ENCODE data around the gene CCRL2. TPM values are rescaled to one million over a fixed set of nuclear protein-coding genes. Genes with fewer than 3 reads are reported as not detected.

Gene CCRL2
- total RNA-seq, 4 donors from 2014 or later: 0.59 to 1.4 (median 0.99) TPM

DNA sequence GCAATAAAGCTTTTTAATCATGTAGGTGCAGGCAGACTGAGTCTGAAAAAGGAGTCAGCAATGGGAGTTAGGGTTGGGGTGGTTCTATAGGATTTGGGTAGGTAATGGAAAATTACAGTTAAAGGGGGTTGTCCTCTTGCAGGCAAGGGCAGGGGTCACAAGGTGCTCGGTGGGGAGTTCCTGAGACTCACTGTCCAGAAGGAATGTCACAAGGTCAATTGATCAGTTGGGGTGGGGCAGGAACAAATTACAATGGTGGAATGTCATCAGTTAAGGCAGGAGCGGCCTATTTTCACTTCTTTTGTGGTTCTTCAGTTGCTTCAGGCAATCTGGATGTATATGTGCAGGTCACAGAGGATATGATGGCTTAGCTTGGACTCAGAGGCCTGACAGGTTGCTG is 14.0 kb upstream of the CCRL2 start:
- Histone ChIP-seq H3K36me3 (no peaks in the 10 kb centered on the region), H3K27me3 (no peaks in the 10 kb centered on the region), H3K4me1 (no peaks in the 10 kb centered on the region), H3K4me3 (no peak overlapping the region), H3K9me3 (no peaks in the 10 kb centered on the region), H3K27ac (no peak overlapping the region)
- TF ChIP-seq EP300 (IDR thresholded peaks at IDR 0.05): no peak
- TF ChIP-seq POLR2A (IDR thresholded peaks at IDR 0.05): no peak
- TF ChIP-seq POLR2AphosphoS5 (IDR thresholded peaks at IDR 0.05): no peak
- TF ChIP-seq, protein P1, sequence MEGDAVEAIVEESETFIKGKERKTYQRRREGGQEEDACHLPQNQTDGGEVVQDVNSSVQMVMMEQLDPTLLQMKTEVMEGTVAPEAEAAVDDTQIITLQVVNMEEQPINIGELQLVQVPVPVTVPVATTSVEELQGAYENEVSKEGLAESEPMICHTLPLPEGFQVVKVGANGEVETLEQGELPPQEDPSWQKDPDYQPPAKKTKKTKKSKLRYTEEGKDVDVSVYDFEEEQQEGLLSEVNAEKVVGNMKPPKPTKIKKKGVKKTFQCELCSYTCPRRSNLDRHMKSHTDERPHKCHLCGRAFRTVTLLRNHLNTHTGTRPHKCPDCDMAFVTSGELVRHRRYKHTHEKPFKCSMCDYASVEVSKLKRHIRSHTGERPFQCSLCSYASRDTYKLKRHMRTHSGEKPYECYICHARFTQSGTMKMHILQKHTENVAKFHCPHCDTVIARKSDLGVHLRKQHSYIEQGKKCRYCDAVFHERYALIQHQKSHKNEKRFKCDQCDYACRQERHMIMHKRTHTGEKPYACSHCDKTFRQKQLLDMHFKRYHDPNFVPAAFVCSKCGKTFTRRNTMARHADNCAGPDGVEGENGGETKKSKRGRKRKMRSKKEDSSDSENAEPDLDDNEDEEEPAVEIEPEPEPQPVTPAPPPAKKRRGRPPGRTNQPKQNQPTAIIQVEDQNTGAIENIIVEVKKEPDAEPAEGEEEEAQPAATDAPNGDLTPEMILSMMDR (IDR thresholded peaks at IDR 0.05): no peak
- 79% methylated on average over 2 of the region's 2 CpGs for WGBS
- no peak for DNase-seq (ENCODE audit: low spot score in 2 of 2)

- TF ChIP-seq POLR2AphosphoS5 (IDR thresholded peaks at IDR 0.05) (no peak), EP300 (IDR thresholded peaks at IDR 0.05) (no peak), POLR2A (IDR thresholded peaks at IDR 0.05) (no peak)
- TF ChIP-seq, protein P1 (IDR thresholded peaks at IDR 0.05): no peak
- 76% methylated on average over 8 of the region's 8 CpGs for whole genome bisulfite sequencing
- no peaks in the 10 kb centered on the region for H3K4me1 ChIP-seq
Measured at GRCh38 chr3:46393554-46394434, 13.3 kb upstream of the CCRL2 start.

DNA sequence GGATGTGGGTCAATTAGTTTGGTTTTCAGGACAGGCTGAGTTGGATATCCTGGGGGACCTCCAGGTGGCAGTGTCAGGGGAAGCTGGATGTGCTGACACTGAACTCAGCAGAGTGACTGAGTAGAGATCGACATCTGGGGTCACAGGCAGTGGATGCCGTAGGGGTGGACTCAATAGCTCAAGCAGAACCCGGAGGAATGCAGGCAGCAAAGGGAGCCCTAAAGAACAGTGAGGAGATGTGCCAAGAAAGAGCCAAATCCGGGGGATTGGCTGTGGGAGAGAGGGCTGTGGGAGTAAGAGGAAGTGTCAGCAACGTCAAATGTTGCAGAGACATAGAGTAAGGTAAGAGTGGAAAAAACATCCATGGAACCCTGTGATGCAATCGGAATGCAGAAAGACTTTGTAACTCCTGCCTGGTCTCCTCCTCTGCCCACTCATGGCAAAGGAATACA is 11.8 kb upstream of the CCRL2 start:
- no peaks in the 10 kb centered on the region for H3K36me3 ChIP-seq
- WGBS: 78% methylated on average over 6 of the region's 6 CpGs
- no peaks in the 10 kb centered on the region for H3K4me1 ChIP-seq
- no peak overlapping the region for H3K27ac ChIP-seq
- H3K9me3 ChIP-seq: no peaks in the 10 kb centered on the region
- no peak for DNase-seq (ENCODE audit: low spot score in 2 of 2)
- no peaks in the 10 kb centered on the region for H3K27me3 ChIP-seq
- no peak overlapping the region for H3K4me3 ChIP-seq
- TF ChIP-seq EP300 (IDR thresholded peaks at IDR 0.05): no peak
- no peak for TF ChIP-seq POLR2AphosphoS5 (IDR thresholded peaks at IDR 0.05)
- TF ChIP-seq, protein P1 (IDR thresholded peaks at IDR 0.05): no peak
- TF ChIP-seq POLR2A (IDR thresholded peaks at IDR 0.05): no peak

More at GRCh38 chr3:46393554-46394434, 13.3 kb upstream of the CCRL2 start:
- H3K4me3 ChIP-seq: no peak overlapping the region
- no peaks in the 10 kb centered on the region for H3K27me3 ChIP-seq
- no peaks in the 10 kb centered on the region for H3K36me3 ChIP-seq
- no peak for DNase-seq (ENCODE audit: low spot score in 2 of 2)
- no peak overlapping the region for H3K27ac ChIP-seq
- H3K9me3 ChIP-seq: no peaks in the 10 kb centered on the region

DNA sequence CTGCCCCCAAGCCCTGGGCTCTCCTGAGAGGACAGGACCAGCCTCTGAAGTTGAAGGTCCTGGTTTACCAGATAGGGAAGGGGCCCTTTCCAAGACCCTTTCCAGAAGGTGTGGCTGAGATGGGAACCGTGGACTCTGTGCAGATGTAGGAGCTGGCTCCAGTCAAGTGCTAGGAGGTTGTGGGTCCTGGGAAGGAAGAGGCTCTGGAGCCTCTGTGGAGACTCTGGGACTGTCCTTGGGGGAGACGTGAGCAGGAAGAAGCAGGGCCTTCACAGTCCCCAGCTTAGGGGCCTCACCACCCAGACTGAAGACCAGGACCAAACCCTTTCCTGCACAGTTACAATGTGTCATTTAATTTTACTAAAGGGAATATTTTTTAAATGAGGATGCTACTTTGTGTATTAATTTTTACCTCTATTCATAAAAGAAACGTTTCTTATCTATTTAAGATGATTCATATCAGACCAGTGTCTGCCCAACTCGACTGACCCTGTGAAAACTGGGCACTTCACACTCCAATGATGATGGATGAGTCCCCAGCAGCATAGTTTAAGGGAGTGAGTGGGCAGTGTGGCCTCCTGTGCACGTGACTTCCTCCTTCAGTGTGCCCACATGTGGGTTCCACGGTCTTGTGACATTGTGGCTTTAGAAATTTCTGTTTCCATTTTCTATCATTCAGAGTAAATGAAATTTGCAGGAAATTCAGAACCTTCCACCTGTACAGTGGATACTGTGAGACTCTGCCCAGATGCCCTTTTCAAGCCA is 11.1 kb upstream of the CCRL2 start:
- TF ChIP-seq POLR2A (IDR thresholded peaks at IDR 0.05): no peak
- TF ChIP-seq, protein P1 (IDR thresholded peaks at IDR 0.05): no peak
- TF ChIP-seq EP300 (IDR thresholded peaks at IDR 0.05): no peak
- no peak for TF ChIP-seq POLR2AphosphoS5 (IDR thresholded peaks at IDR 0.05)
- no peaks in the 10 kb centered on the region for H3K27me3 ChIP-seq
- 66% methylated on average over 6 of the region's 6 CpGs for WGBS
- H3K4me1 ChIP-seq: no peaks in the 10 kb centered on the region
- no peaks in the 10 kb centered on the region for H3K9me3 ChIP-seq
- no peak for DNase-seq (ENCODE audit: low spot score in 2 of 2)
- H3K36me3 ChIP-seq: no peaks in the 10 kb centered on the region
- H3K4me3 ChIP-seq: no peak overlapping the region
- no peak overlapping the region for H3K27ac ChIP-seq

- Histone ChIP-seq H3K27me3 (no peaks in the 10 kb centered on the region), H3K4me3 (no peak overlapping the region), H3K36me3 (no peaks in the 10 kb centered on the region), H3K4me1 (no peaks in the 10 kb centered on the region), H3K9me3 (no peaks in the 10 kb centered on the region), H3K27ac (no peak overlapping the region)
- TF ChIP-seq POLR2A (IDR thresholded peaks at IDR 0.05) (no peak), POLR2AphosphoS5 (IDR thresholded peaks at IDR 0.05) (no peak)
- TF ChIP-seq, protein P1 (IDR thresholded peaks at IDR 0.05): no peak
- DNase-seq (ENCODE audit: low spot score in 2 of 2): no peak
- 53% methylated on average over 7 of the region's 7 CpGs for WGBS
Measured at GRCh38 chr3:46397111-46397510, 9.9 kb upstream of the CCRL2 start.

All from suprapubic skin (tissue), 4 donors.